ENCODE measurements around the gene ARPC4. TPM values are rescaled to one million over a fixed set of nuclear protein-coding genes. Genes with fewer than 3 reads are reported as not detected.
"Not testable (repeated sequence)": the region's sequence is repeated elsewhere in the genome, so short reads cannot be mapped to it uniquely, and the experiment has no call there.

ARPC4 gene
- total RNA-seq, 1 experiment from 2014 or later, result 239 TPM

DNA sequence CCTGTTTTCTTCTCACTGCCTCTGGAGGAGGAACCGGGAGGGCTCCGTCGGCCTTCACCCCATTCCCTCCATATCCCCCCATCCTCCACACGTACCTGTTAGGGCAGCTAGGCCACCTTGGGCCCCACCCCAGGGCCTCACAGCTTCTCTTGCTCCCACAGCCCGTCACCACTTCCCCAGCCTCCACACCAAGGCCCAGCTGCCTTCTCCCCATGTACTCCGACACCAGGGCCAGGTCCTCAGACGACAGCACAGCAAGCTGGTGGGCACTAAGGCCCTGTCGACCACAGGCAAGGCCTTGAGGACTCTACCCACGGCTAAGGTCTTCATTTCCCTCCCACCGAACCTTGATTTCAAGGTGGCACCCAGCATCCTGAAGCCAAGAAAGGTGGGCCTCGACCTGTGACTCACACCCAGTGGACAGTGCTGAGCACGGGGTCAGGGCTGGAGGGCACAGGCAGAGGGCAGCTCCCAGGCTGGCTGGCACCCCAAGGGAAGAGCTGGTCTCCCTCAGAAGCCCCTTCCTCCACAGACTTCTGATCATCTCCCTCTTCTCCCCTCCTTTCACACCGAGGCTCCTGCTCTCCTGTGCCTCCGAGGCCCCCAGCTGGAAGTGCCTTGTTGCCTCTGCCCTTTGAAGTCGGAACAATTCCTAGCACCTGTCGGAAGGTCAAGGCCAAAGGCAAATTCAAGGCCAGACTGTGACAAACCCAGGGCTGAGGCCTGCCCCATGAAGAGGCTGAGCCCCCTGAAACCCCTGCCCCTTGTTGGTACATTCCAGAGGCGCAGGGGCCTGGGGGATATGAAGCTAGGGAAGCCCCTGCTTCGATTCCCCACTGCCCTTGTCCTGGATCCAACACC lies 41.9 kb downstream of the ARPC4 start:
- Histone ChIP-seq H3K36me3 (replicated peaks; ENCODE audit: control insufficient read depth, insufficient read depth, low read length) (peaks cover 12% of the 10 kb centered on the region), H3K4me3 (ENCODE audit: insufficient read depth, low read depth, low read length) (no peak overlapping the region), H3K27me3 (ENCODE audit: control insufficient read depth, insufficient read depth, low read length) (no peaks in the 10 kb centered on the region)
- DNase-seq, result no peak

DNA sequence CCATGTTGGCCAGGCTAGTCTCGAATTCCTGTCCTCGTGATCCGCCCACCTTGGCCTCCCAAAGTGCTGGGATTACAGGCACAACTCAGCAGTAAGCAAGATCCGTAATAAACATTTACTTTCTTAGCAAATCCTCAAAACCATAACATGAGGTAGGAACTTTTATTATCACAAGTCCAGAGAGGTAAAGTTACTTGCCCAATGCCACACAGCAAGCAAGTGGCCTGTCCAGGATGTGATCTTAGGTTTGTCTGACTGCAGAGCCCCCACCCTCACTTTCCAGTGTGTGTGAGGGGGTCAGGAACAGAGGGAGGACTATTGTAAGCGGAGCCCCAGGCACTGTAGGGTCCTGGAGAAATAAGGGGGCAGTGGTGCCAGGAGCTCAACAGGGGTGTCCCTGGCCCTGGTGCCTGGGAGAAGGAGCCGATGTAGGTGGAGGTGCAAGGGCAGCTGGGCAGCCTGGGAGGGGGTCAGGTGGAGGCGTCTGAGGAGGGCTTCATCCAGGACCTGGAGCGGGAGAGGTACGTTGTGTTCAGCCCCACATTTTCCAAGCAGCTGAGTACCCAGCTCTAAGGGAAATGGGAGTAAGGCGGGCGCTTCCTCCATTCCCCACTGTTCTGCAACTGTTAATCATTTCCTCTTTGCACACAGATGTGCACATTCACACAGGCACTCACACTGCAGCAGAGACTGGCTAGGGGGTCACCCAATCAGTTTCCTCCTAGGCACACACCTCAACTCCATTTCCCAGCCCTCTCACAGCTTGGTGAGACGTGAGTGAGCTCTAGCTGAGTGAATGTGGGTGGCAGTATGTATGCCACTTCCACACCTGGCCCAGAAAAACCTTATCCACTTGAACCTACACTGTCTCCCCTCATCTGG lies 45.1 kb downstream of the ARPC4 start:
- H3K36me3 ChIP-seq (replicated peaks; ENCODE audit: control insufficient read depth, insufficient read depth, low read length), result peaks cover 28% of the 10 kb centered on the region
- no peak overlapping the region for H3K4me3 ChIP-seq (ENCODE audit: insufficient read depth, low read depth, low read length)
- no peak for DNase-seq
- no peaks in the 10 kb centered on the region for H3K27me3 ChIP-seq (ENCODE audit: control insufficient read depth, insufficient read depth, low read length)

- DNase-seq, result no peak
- peaks cover 28% of the 10 kb centered on the region for H3K36me3 ChIP-seq (replicated peaks; ENCODE audit: control insufficient read depth, insufficient read depth, low read length)
- no peak overlapping the region for H3K4me3 ChIP-seq (ENCODE audit: insufficient read depth, low read depth, low read length)
- H3K27me3 ChIP-seq (ENCODE audit: control insufficient read depth, insufficient read depth, low read length), result no peaks in the 10 kb centered on the region
Measured at GRCh38 chr3:9838856-9839255, 46.0 kb downstream of the ARPC4 start.

GRCh38 chr3:9841015-9841414 lies 48.1 kb downstream of the ARPC4 start:
- Histone ChIP-seq H3K36me3 (replicated peaks; ENCODE audit: control insufficient read depth, insufficient read depth, low read length) (peaks cover 26% of the 10 kb centered on the region), H3K27me3 (ENCODE audit: control insufficient read depth, insufficient read depth, low read length) (no peaks in the 10 kb centered on the region), H3K4me3 (ENCODE audit: insufficient read depth, low read depth, low read length) (no peak overlapping the region)
- DNase-seq, result no peak

DNA sequence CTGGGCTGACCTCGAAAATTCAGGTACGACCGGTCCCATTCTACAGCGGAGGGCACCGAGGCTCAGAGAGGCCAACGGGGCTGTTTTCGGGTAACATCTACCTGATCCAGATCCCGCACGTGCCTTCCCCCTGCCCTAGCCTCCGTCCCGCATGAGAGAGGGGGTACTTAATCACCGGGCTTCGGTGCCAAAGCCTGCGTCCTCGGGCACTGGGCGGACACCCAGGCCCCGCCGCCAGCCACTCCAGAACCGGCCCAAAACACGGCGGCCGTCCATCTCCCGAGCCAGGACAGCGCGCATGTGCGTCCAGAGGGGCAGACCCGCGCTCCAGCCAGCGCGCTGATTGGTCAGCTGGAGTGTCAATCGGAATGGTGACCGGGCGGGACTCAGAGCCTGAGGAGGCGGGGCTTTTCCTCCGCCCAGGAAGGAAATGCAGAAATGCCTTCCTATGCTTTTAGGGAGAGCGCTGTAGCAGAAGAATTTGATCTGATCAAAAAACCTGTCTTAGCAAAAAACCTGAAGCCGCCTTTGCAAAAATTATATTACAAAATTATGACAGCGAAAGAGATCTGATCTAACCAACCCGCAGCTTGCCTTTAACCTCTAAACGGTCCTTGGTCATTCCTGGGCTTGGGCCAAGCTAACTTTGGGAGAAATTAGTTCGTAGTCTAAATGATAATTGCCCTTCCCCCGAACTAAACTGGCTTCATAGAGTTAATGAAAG lies 51.0 kb downstream of the ARPC4 start, which contains the start of gene RPUSD3:
Gene RPUSD3 (minus strand): TSS at position 294 of the 724 bp plus-strand sequence. CDS start 18 bp downstream, at position 276.
- Histone ChIP-seq H3K27me3 (ENCODE audit: control insufficient read depth, insufficient read depth, low read length) (no peaks in the 10 kb centered on the region), H3K4me3 (ENCODE audit: insufficient read depth, low read depth, low read length) (peak within 1 kb of the TSS; percentile 90), H3K36me3 (replicated peaks; ENCODE audit: control insufficient read depth, insufficient read depth, low read length) (peaks cover 21% of the 10 kb centered on the region)
- peak; percentile 100 for DNase-seq

GRCh38 chr3:9846231-9846630 lies 53.3 kb downstream of the ARPC4 start:
- DNase-seq, result peak; percentile 24
- Histone ChIP-seq H3K27me3 (ENCODE audit: control insufficient read depth, insufficient read depth, low read length) (no peaks in the 10 kb centered on the region), H3K36me3 (replicated peaks; ENCODE audit: control insufficient read depth, insufficient read depth, low read length) (peaks cover 8% of the 10 kb centered on the region), H3K4me3 (ENCODE audit: insufficient read depth, low read depth, low read length) (no peak overlapping the region)

DNA sequence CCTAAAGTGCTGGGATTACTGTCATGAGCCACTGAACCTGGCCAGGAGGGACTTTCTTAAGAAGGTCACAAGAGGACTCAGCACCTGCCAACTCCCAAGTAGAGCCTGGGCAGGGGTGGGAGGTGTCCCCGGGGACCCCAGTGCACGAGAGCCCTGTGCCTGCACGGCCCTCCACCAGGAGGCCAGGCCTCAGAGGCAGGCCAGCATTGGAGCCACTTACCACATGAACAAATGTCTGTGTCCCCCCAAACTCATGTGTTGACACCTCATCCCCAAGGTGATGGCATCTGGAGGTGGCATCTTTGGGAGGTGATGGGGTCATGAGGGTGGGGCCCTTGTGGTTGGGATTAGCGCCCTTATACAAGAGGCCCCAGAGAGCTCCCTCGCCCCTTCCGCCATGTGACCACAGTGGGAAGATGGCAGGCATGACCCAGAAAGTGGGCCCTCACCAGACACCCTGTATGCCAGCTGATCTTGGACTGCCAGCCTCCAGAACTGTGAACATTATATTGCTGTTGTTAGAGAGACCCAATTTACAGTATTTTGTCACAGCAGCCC lies 54.1 kb downstream of the ARPC4 start:
- H3K27me3 ChIP-seq (ENCODE audit: control insufficient read depth, insufficient read depth, low read length), result no peaks in the 10 kb centered on the region

DNA sequence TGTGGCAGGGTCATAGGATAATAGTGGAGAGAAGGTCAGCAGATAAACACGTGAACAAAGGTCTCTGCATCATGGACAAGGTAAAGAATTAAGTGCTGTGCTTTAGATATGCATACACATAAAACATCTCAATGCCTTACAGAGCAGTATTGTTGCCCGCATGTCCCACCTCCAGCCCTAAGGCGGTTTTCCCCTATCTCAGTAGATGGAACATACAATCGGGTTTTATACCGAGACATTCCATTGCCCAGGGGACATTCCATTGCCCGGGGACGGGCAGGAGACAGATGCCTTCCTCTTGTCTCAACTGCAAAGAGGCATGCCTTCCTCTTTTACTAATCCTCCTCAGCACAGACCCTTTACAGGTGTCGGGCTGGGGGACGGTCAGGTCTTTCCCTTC lies 55.0 kb downstream of the ARPC4 start:
- not testable (repeated sequence) for DNase-seq; H3K36me3 ChIP-seq (replicated peaks; ENCODE audit: control insufficient read depth, insufficient read depth, low read length); H3K27me3 ChIP-seq (ENCODE audit: control insufficient read depth, insufficient read depth, low read length); H3K4me3 ChIP-seq (ENCODE audit: insufficient read depth, low read depth, low read length)

More for the DNA sequence above, 54.1 kb downstream of the ARPC4 start:
- Histone ChIP-seq H3K36me3 (replicated peaks; ENCODE audit: control insufficient read depth, insufficient read depth, low read length) (peaks cover under 1% of the 10 kb centered on the region), H3K4me3 (ENCODE audit: insufficient read depth, low read depth, low read length) (no peak overlapping the region)
- no peak for DNase-seq

- H3K36me3 ChIP-seq (replicated peaks; ENCODE audit: control insufficient read depth, insufficient read depth, low read length); H3K4me3 ChIP-seq (ENCODE audit: insufficient read depth, low read depth, low read length); DNase-seq; H3K27me3 ChIP-seq (ENCODE audit: control insufficient read depth, insufficient read depth, low read length): not testable (repeated sequence)
Measured at GRCh38 chr3:9848860-9849259, 56.0 kb downstream of the ARPC4 start.

GRCh38 chr3:9851383-9851782 lies 58.5 kb downstream of the ARPC4 start:
- DNase-seq; H3K36me3 ChIP-seq (replicated peaks; ENCODE audit: control insufficient read depth, insufficient read depth, low read length); H3K27me3 ChIP-seq (ENCODE audit: control insufficient read depth, insufficient read depth, low read length); H3K4me3 ChIP-seq (ENCODE audit: insufficient read depth, low read depth, low read length): not testable (repeated sequence)

- not testable (repeated sequence) for DNase-seq; H3K27me3 ChIP-seq (ENCODE audit: control insufficient read depth, insufficient read depth, low read length); H3K36me3 ChIP-seq (replicated peaks; ENCODE audit: control insufficient read depth, insufficient read depth, low read length); H3K4me3 ChIP-seq (ENCODE audit: insufficient read depth, low read depth, low read length)
Measured at GRCh38 chr3:9851926-9852325, 59.0 kb downstream of the ARPC4 start.

DNA sequence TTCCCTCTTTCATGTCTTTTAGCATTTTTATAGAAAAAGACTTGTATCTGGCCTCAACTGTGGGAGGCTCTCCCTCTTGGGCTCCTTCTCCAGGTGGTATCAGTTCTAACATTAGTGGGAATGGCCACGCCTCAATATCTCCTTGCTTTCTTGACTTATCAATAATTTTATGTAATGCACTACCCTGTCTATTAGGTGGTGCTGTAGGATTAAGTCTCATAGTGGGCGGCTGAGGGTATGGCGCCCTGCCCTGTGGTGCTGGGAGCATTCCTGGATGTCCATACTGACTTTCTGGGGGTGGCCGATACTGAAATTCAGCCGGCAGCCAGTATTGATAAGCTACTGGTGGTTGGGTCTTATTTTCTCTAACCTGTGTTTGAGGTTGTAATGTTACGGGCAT lies 59.6 kb downstream of the ARPC4 start:
- no peak overlapping the region for H3K4me3 ChIP-seq (ENCODE audit: insufficient read depth, low read depth, low read length)
- no peaks in the 10 kb centered on the region for H3K27me3 ChIP-seq (ENCODE audit: control insufficient read depth, insufficient read depth, low read length)
- DNase-seq, result no peak
- no peaks in the 10 kb centered on the region for H3K36me3 ChIP-seq (replicated peaks; ENCODE audit: control insufficient read depth, insufficient read depth, low read length)

GRCh38 chr3:9854291-9854940 lies 61.5 kb downstream of the ARPC4 start:
- not testable (repeated sequence) for H3K4me3 ChIP-seq (ENCODE audit: insufficient read depth, low read depth, low read length); DNase-seq; H3K36me3 ChIP-seq (replicated peaks; ENCODE audit: control insufficient read depth, insufficient read depth, low read length); H3K27me3 ChIP-seq (ENCODE audit: control insufficient read depth, insufficient read depth, low read length)

DNA sequence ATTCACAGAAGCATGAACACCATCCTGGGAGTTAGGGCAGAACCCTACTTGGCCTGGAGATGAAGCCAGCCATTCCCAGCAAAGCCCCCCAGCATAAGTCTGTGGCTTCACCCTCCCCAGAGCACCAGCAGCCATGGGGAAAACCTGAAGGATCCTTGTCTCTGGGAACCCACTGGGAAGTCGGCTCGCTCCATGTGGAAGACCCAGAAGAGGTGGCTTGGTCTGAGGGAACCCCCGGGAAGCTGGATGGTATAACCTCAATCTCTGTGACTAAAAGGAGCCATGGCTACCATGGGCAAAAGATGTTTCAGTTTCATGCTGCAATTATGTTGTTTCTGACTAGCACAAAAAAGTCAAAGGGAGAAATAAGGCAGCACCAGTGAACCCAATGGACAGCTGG lies 62.7 kb downstream of the ARPC4 start:
- Histone ChIP-seq H3K27me3 (ENCODE audit: control insufficient read depth, insufficient read depth, low read length) (no peaks in the 10 kb centered on the region), H3K36me3 (replicated peaks; ENCODE audit: control insufficient read depth, insufficient read depth, low read length) (no peaks in the 10 kb centered on the region), H3K4me3 (ENCODE audit: insufficient read depth, low read depth, low read length) (no peak overlapping the region)
- no peak for DNase-seq

All from H7 (cell line).